HT1080 (cell line): ENCODE measurements around the gene POLR3A. TPM values are rescaled to one million over a fixed set of nuclear protein-coding genes. Genes with fewer than 3 reads are reported as not detected.

Experiments
- DNase-seq: peaks from one replicate; pipeline ENCODE4 v3.0.0-alpha.2; 2015; ENCODE audit warnings: low read depth
- total RNA-seq: library from RNA; depleted of rRNA; stranded (reverse); fragments of >200 nt; shearing (Covaris generic); gene quantifications from 2 replicates; pipeline ENCODE4 v1.2.3, GENCODE V29; 2014

Gene POLR3A
- total RNA-seq, 1 experiment from 2014 or later: 12.0 TPM

- peak; percentile 78 for DNase-seq
These were observed 18.1 kb upstream of the POLR3A start for GRCh38 chr10:78047314-78047891.

GRCh38 chr10:78046711-78047269 is 17.5 kb upstream of the POLR3A start:
- no peak for DNase-seq

GRCh38 chr10:78045856-78046255 is 16.5 kb upstream of the POLR3A start:
- DNase-seq: no peak

DNA sequence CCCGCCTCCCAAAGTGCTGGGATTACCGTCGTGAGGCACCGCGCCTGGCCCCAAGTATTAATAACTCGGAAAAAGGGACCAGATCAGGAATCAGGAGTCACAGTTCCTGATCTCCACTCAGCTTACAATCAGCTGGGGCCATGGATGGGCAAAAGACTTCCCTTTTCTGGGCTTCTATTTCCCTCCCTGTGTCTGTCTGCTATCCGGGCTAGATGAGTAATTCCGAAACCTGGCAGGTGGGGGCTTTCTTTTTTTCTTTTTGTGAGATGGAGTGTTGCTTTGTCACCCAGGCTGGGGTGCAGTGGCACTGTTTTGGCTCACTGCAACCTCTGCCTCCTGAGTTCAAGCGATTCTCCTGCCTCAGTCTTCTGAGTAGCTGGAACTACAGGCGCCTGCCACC is 15.9 kb upstream of the POLR3A start:
- DNase-seq: no peak

DNA sequence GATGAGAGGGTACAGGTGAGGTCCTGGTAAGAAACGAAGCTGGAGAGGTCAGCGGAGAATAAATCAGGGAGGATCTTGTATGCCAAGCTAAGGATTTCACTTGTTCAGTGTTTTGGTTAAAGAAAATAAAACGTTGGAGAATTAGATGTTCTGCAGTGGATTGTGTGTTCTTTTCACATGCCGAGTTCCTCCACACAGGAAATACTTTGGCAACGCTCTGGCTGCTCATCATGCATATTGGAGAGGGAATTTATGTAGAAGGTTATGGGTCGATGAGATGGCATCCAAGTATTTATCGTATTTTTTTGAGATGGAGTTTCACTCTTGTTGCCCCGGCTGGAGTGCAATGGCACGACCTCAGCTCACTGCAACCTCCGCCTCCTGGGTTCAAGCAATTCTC is 15.4 kb upstream of the POLR3A start:
- no peak for DNase-seq

DNA sequence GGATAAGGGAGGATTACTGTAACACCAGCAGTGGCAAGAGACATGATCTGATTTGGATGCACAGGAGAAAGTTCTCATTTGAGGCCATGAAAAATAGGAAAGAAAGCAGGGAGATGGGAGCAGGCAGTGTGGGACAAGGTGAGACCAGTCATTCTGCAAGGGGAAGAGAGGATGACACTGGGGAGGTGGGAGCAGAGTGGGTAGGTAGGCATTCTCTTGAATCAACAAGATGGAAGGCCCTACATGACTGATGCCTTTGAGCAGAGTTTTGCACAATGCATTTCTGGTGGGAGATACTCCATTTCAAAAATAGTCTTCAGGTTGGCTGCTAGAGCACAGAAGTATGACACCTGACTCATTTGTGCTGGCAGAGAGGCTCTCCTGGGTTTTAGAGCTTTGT is 14.9 kb upstream of the POLR3A start:
- no peak for DNase-seq

GRCh38 chr10:78042752-78043104 is 13.4 kb upstream of the POLR3A start:
- no peak for DNase-seq

- DNase-seq: no peak
These were observed 12.9 kb upstream of the POLR3A start for GRCh38 chr10:78042058-78042751.

- no peak for DNase-seq
These were observed 12.1 kb upstream of the POLR3A start for GRCh38 chr10:78041170-78042057.

DNA sequence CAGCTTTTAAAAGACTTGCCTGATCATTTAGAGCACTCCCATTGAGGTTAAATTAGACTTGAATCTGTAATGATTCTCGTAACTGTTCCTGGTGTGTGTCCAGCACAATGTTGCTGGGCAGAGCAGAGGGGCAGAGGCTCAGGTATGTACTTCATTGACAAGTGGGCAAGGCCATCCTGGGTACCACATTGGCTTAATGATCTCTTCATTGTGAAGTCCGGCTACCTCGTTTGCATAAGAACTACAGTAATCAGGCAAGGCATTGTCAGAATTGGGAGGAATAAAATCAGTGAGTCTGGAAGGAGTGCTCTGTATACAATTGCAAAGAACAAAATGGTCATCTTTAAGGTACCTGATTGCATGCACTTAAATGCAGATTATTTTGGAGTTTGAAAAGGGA is 10.4 kb upstream of the POLR3A start:
- no peak for DNase-seq

GRCh38 chr10:78038791-78039547 is 9.7 kb upstream of the POLR3A start:
- no peak for DNase-seq

DNA sequence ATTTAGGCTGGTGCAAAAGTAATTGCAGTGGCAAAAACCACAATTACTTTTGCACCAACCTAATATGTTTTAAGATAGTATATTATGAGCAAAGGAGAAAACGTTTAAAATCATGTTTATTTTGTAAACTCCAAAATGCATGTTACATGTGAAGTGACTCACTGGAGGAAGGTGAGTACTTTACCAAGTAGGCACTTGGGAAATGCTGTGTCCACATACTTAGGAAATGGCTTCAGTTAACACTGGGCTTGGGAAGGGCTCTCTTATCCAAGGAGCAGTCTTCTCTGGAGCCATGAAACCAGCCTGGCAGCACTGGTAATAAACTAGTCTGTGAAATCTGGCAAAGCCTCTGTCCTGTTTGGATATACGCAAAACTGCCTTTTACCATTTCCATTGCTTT is 8.8 kb upstream of the POLR3A start:
- DNase-seq: no peak

DNA sequence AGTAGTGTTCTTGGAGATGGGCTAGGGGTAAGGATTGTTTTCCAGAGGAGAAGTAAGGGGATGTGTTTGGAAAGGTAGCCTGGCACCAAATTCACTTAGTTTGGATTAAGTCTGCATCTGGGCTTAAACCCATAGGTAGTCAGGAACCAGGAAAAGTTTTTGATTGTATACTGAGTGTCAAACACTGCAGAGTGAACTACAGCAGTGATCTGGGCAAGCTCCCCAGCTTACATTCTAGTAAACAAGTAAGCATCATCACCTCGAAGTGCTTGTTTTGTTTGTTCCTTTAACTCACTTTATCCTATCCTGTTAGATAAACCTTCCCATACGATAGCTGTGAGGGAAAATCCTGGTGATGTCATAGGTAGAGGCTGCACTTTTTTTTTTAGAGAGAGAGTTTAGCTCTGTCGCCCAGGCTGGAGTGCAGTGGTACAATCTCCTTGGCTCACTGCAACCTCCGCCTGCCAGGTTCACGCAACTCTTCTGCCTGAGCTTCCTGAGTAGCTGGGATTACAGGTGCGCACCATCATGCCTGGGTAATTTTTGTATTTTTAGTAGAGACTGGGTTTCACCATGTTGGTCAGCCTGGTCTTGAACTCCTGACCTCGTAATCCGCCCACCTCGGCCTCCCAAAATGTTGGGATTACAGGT is 6.7 kb upstream of the POLR3A start:
- no peak for DNase-seq

- DNase-seq: no peak
These were observed 6.1 kb upstream of the POLR3A start for GRCh38 chr10:78035437-78035836.

GRCh38 chr10:78035025-78035424 is 5.7 kb upstream of the POLR3A start:
- DNase-seq: no peak

DNA sequence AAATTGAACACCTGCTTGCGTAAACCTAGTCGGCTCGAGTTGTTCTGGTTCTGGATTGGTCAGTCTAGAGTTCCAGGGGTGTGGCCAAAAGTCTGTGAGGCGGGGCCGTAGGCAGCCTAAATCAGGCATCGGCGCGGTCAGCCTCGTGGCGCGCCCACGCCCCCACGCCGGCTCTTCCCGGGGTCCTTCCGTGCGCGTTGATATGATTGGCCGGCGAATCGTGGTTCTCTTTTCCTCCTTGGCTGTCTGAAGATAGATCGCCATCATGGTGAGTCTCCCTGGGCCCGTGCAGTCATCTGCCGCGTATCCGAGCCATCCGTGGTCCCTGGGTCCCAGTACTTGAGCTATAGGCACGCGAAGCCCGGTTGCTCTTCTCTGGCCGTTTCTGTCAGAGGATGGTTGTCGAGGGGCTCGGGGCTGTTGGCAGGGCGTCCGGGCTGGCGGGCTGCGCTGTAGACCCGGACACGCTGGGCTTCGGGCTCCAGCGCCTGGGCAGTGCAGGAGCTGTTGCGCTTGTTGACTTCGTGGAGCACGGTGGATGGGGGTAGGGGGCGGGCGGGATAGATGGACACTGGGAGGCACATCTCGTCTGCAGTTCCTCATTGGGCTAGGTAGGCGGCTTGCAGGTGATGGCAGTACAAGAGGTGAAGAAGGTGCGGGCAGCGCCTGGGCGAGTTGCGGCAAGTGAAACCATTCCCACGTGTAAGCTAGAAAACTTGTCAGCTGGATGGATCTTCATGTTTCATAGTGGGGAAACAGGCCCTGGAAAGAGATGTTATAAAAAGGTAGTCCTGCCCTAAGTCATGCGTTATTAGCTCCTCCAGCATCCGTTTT is 4.5 kb upstream of the POLR3A start, which contains the start of gene RPS24:
Gene RPS24, plus strand, starts transcription at position 227 of the 834 bp plus-strand sequence. Its CDS starts 39 bp downstream, at position 266.
- DNase-seq: peak; percentile 98

DNA sequence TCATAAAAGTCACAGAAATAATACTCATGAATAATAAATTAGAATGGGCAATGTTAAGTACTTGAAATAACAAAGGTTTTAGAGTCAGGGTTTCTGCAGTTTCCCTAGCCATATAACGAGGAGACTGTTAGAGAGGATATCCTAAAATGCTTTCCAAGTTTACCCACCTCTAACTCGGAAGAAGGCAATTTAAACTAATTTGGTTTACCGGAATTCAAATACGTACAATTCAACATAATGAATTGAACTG is 4.0 kb upstream of the POLR3A start:
- no peak for DNase-seq

DNA sequence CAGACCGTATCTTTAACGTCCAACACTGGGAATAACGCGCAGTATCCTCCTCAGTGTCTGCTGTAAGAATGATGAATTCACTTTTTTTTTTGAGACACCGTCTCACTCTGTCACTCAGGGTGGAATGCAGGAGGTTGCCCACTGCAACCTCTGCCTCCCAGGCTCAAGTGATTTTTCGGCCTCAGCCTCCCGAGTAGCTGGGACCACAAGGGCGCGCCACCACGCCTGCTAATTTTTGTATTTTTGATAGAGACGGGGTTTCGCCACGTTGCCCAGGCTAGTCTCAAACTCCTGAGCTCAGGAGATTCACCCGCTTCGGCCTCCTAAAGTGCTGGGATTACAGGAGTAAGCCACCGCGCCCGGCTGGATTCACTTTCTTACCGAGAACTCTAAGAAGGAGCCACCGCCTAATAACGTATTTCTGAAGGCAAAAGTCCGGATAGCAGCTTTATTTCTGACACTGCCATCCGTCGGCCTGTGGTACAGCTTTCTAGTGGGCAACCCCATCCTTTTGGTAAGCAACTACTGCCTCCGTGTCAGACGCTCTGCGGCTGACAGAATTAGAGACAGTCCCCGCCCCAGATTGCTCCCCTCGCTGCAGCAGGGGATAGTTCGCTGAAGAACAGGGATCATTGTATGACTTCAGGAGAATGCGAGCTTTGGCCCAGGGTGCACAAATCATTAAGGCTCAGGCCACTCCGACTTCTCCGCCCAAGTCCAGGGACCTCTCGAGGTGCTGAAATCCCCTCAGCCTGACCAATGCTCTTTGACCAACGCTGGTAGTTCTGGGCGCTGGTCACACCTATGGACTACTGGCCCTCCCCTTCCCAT is 662 bp downstream of the POLR3A start:
- no peak for DNase-seq

DNA sequence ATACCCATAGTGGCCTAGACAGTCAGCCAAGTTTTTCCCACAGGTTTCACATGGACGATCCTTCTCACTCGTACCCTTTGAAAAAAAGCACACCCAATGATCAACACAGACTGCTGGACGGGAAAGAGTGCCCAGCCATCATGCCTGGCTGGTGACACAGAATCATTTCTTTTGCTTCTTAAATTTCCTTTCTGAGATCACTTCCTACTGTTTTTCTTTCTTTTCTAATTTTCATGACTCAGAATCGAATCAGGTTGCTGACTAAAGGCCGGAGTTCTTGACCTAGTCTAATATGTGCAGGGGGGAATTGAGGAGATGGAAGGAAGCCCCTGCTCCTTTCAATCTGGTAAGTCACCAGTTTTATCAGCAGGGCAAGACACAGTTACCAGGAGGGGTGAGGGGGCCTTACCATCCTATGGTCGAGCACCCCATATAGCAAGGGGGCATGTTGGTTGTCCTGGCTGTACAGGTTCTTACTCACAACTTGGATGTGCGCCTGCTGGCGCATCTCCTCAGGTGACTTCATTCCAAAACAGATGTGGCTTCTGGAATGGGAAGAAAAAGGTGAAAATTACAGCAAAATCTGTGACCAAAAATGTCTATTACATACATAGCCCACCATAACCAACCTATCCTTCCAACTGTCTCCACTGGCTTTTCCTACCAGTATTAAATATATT is 3.5 kb downstream of the POLR3A start:
- peak; percentile 91 for DNase-seq
